Measurements from ENCODE around the gene RIPK3. TPM values are rescaled to one million over a fixed set of nuclear protein-coding genes. Genes with fewer than 3 reads are reported as not detected.
"Not testable (repeated sequence)": the region's sequence is repeated elsewhere in the genome, so short reads cannot be mapped to it uniquely, and the experiment has no call there.

Gene RIPK3
- total and polyA plus RNA-seq, 4 experiments from 2014 or later = 6.2 to 63.5 (median 39.8) TPM

GRCh38 chr14:24329736-24330135 lies 10.1 kb downstream of the RIPK3 start:
- peak; percentile 53 to 87 (median 63) for DNase-seq
- H3K36me3 ChIP-seq (ENCODE audit: insufficient read depth, low read length) = no peaks in the 10 kb centered on the region
- peak overlapping the region in 4 of 8 donors; percentile 21 to 57 (median 40) for H3K4me3 Mint-ChIP-seq
- peaks cover 5 to 7% of the 10 kb centered on the region in 2 donors for H3K27me3 Mint-ChIP-seq
- ChIA-PET POLR2A (ENCODE audit: partially characterized antibody) (interaction anchor here (0.6 to 6.8 kb wide), 9 partner anchors 17 to 110 kb away, joined by 3 to 75 read pairs (median 4); partner anchors contain the start of genes CIDEB, LTB4R, LTB4R2 and NOP9), CTCF (ENCODE audit: partially characterized antibody) (interaction anchor here (3.5 to 23.0 kb wide), 4 partner anchors 20 to 102 kb away, joined by 17 to 791 read pairs (median 140); partner anchors contain the start of genes CBLN3, CIDEB, KHNYN and LTB4R)
- H3K27ac ChIP-seq (ENCODE audit: low read depth, low read length) = no peak overlapping the region
- no peak overlapping the region for H3K4me3 ChIP-seq (ENCODE audit: low read length in 2 of 2)
- peaks cover 6% of the 10 kb centered on the region for H3K27me3 ChIP-seq (ENCODE audit: insufficient read depth, low read length)
- peaks cover 0 to 5% (median 0%) of the 10 kb centered on the region in 8 donors for H3K9me3 Mint-ChIP-seq
- H3K4me1 ChIP-seq (ENCODE audit: insufficient read depth, low read length) = peaks cover 63% of the 10 kb centered on the region
- no peaks in the 10 kb centered on the region for H3K36me3 Mint-ChIP-seq
- intact Hi-C loops (cut with micrococcal nuclease) = no loop called here
- H3K4me1 Mint-ChIP-seq = peaks cover 40 to 73% (median 56%) of the 10 kb centered on the region in 4 donors
- H3K9me3 ChIP-seq (ENCODE audit: control insufficient read depth in 1 of 2, low read length in 2 of 2) = no peaks in the 10 kb centered on the region
- peak overlapping the region; percentile 16 to 88 (median 73) for H3K27ac Mint-ChIP-seq

- H3K27me3 ChIP-seq (ENCODE audit: insufficient read depth, low read length) = peaks cover 5% of the 10 kb centered on the region
- Mint-ChIP-seq H3K27me3 (peaks cover 5% of the 10 kb centered on the region in 2 donors), H3K36me3 (no peaks in the 10 kb centered on the region), H3K27ac (peak overlapping the region; percentile 11 to 88 (median 79)), H3K9me3 (peaks cover 0 to 5% (median 0%) of the 10 kb centered on the region in 8 donors), H3K4me3 (peak overlapping the region in 2 of 8 donors; percentile 26 to 57), H3K4me1 (peaks cover 38 to 69% (median 54%) of the 10 kb centered on the region in 4 donors)
- no peaks in the 10 kb centered on the region for H3K36me3 ChIP-seq (ENCODE audit: insufficient read depth, low read length)
- ChIA-PET POLR2A (ENCODE audit: partially characterized antibody) (interaction anchor here (0.6 to 6.8 kb wide), 9 partner anchors 17 to 111 kb away, joined by 3 to 75 read pairs (median 4); partner anchors contain the start of genes CBLN3, CIDEB, KHNYN and LTB4R), CTCF (ENCODE audit: partially characterized antibody) (interaction anchor here (3.5 to 23.0 kb wide), 3 partner anchors 19 to 103 kb away, joined by 17 to 791 read pairs (median 232); partner anchors contain the start of genes CBLN3, CIDEB, KHNYN and LTB4R)
- no peak overlapping the region for H3K4me3 ChIP-seq (ENCODE audit: low read length in 2 of 2)
- DNase-seq = no peak
- intact Hi-C loops (cut with micrococcal nuclease) = no loop called here
- no peaks in the 10 kb centered on the region for H3K9me3 ChIP-seq (ENCODE audit: control insufficient read depth in 1 of 2, low read length in 2 of 2)
- H3K27ac ChIP-seq (ENCODE audit: low read depth, low read length) = no peak overlapping the region
- H3K4me1 ChIP-seq (ENCODE audit: insufficient read depth, low read length) = peaks cover 57% of the 10 kb centered on the region
Measured at GRCh38 chr14:24329073-24329663, 10.6 kb downstream of the RIPK3 start.

GRCh38 chr14:24327914-24328313 lies 11.9 kb downstream of the RIPK3 start:
- not testable (repeated sequence) for H3K27me3 Mint-ChIP-seq; H3K4me3 ChIP-seq (ENCODE audit: low read length in 2 of 2); H3K27me3 ChIP-seq (ENCODE audit: insufficient read depth, low read length); H3K36me3 ChIP-seq (ENCODE audit: insufficient read depth, low read length); H3K27ac ChIP-seq (ENCODE audit: low read depth, low read length); H3K36me3 Mint-ChIP-seq; H3K9me3 Mint-ChIP-seq; H3K9me3 ChIP-seq (ENCODE audit: control insufficient read depth in 1 of 2, low read length in 2 of 2)
- Mint-ChIP-seq H3K27ac (peak overlapping the region in 2 of 7 donors; percentile 33 to 86), H3K4me1 (peaks cover 34 to 63% (median 45%) of the 10 kb centered on the region in 4 donors), H3K4me3 (peak overlapping the region in 2 of 8 donors; percentile 4 to 29)
- CTCF ChIA-PET (ENCODE audit: partially characterized antibody) = interaction anchor here (1.6 to 23.0 kb wide), 4 partner anchors 18 to 104 kb away, joined by 4 to 791 read pairs (median 124); partner anchors contain the start of genes CBLN3, CIDEB, KHNYN and LTB4R
- peaks cover 45% of the 10 kb centered on the region for H3K4me1 ChIP-seq (ENCODE audit: insufficient read depth, low read length)
- intact Hi-C loops (cut with micrococcal nuclease) = loop anchor here (1.0 kb wide), 1 partner anchor 103 kb away; no protein-coding TSS in a partner anchor
- DNase-seq = peak in 1 of 5 donors; percentile 46
- POLR2A ChIA-PET (ENCODE audit: partially characterized antibody) = interaction anchor here (2.2 to 6.8 kb wide), 2 partner anchors 16 to 103 kb away, joined by 12 to 75 read pairs; partner anchors contain the start of genes LTB4R and LTB4R2

- H3K27ac Mint-ChIP-seq = peak overlapping the region in 4 of 7 donors; percentile 33 to 82 (median 77)
- intact Hi-C loops (cut with micrococcal nuclease) = no loop called here
Measured at GRCh38 chr14:24327303-24327702, 12.5 kb downstream of the RIPK3 start.

GRCh38 chr14:24325963-24326362 lies 13.8 kb downstream of the RIPK3 start:
- no peak overlapping the region for H3K27ac Mint-ChIP-seq
- H3K9me3 Mint-ChIP-seq = no peaks in the 10 kb centered on the region
- H3K4me1 Mint-ChIP-seq = peaks cover 21 to 45% (median 31%) of the 10 kb centered on the region in 4 donors
- Histone ChIP-seq H3K27ac (ENCODE audit: low read depth, low read length) (no peak overlapping the region), H3K4me1 (ENCODE audit: insufficient read depth, low read length) (peaks cover 26% of the 10 kb centered on the region), H3K9me3 (ENCODE audit: control insufficient read depth in 1 of 2, low read length in 2 of 2) (no peaks in the 10 kb centered on the region), H3K4me3 (ENCODE audit: low read length in 2 of 2) (no peak overlapping the region), H3K36me3 (ENCODE audit: insufficient read depth, low read length) (no peaks in the 10 kb centered on the region), H3K27me3 (ENCODE audit: insufficient read depth, low read length) (no peaks in the 10 kb centered on the region)
- DNase-seq = no peak
- peaks cover 0 to 1% of the 10 kb centered on the region in 2 donors for H3K27me3 Mint-ChIP-seq
- intact Hi-C loops (cut with micrococcal nuclease) = no loop called here
- ChIA-PET POLR2A (ENCODE audit: partially characterized antibody) (interaction anchor here (1.5 kb wide), 1 partner anchor 104 kb away, joined by 3 read pairs; the partner anchor contains the start of gene KHNYN), CTCF (ENCODE audit: partially characterized antibody) (interaction anchor here (1.7 to 23.0 kb wide), 3 partner anchors 15 to 106 kb away, joined by 6 to 791 read pairs (median 19); partner anchors contain the start of genes CBLN3, CIDEB, KHNYN and LTB4R)
- H3K36me3 Mint-ChIP-seq = no peaks in the 10 kb centered on the region
- H3K4me3 Mint-ChIP-seq = no peak overlapping the region

More at GRCh38 chr14:24327303-24327702, 12.5 kb downstream of the RIPK3 start:
- Histone ChIP-seq H3K4me3 (ENCODE audit: low read length in 2 of 2) (no peak overlapping the region), H3K27me3 (ENCODE audit: insufficient read depth, low read length) (no peaks in the 10 kb centered on the region), H3K9me3 (ENCODE audit: control insufficient read depth in 1 of 2, low read length in 2 of 2) (no peaks in the 10 kb centered on the region), H3K27ac (ENCODE audit: low read depth, low read length) (no peak overlapping the region), H3K4me1 (ENCODE audit: insufficient read depth, low read length) (peaks cover 39% of the 10 kb centered on the region), H3K36me3 (ENCODE audit: insufficient read depth, low read length) (no peaks in the 10 kb centered on the region)
- H3K9me3 Mint-ChIP-seq = no peaks in the 10 kb centered on the region
- peak overlapping the region in 2 of 8 donors; percentile 31 to 77 for H3K4me3 Mint-ChIP-seq
- H3K4me1 Mint-ChIP-seq = peaks cover 30 to 57% (median 41%) of the 10 kb centered on the region in 4 donors
- POLR2A ChIA-PET (ENCODE audit: partially characterized antibody) = interaction anchor here (1.2 to 1.5 kb wide), 4 partner anchors 17 to 103 kb away, joined by 3 read pairs; partner anchors contain the start of gene KHNYN
- H3K27me3 Mint-ChIP-seq = peaks cover 2 to 5% of the 10 kb centered on the region in 2 donors
- no peaks in the 10 kb centered on the region for H3K36me3 Mint-ChIP-seq
- DNase-seq = no peak
- CTCF ChIA-PET (ENCODE audit: partially characterized antibody) = interaction anchor here (1.2 to 23.0 kb wide), 5 partner anchors 17 to 219 kb away, joined by 4 to 791 read pairs (median 17); partner anchors contain the start of genes CBLN3, CIDEB, KHNYN and LTB4R

- H3K36me3 Mint-ChIP-seq = no peaks in the 10 kb centered on the region
- Histone ChIP-seq H3K4me3 (ENCODE audit: low read length in 2 of 2) (no peak overlapping the region), H3K4me1 (ENCODE audit: insufficient read depth, low read length) (peaks cover 25% of the 10 kb centered on the region), H3K27ac (ENCODE audit: low read depth, low read length) (no peak overlapping the region), H3K9me3 (ENCODE audit: control insufficient read depth in 1 of 2, low read length in 2 of 2) (no peaks in the 10 kb centered on the region), H3K27me3 (ENCODE audit: insufficient read depth, low read length) (no peaks in the 10 kb centered on the region), H3K36me3 (ENCODE audit: insufficient read depth, low read length) (no peaks in the 10 kb centered on the region)
- H3K4me1 Mint-ChIP-seq = peaks cover 18 to 36% (median 24%) of the 10 kb centered on the region in 4 donors
- ChIA-PET CTCF (ENCODE audit: partially characterized antibody) (interaction anchor here (1.7 to 23.0 kb wide), 4 partner anchors 8 to 107 kb away, joined by 6 to 791 read pairs (median 14); partner anchors contain the start of genes CBLN3, CIDEB, KHNYN and LTB4R), POLR2A (ENCODE audit: partially characterized antibody) (interaction anchor here (0.9 to 1.1 kb wide), 2 partner anchors 11 to 14 kb away, joined by 3 to 4 read pairs; partner anchors contain the start of gene LTB4R)
- intact Hi-C loops (cut with micrococcal nuclease) = no loop called here
- DNase-seq = no peak
- no peak overlapping the region for H3K4me3 Mint-ChIP-seq
- no peak overlapping the region for H3K27ac Mint-ChIP-seq
- H3K27me3 Mint-ChIP-seq = peaks cover 0 to 1% of the 10 kb centered on the region in 2 donors
- H3K9me3 Mint-ChIP-seq = no peaks in the 10 kb centered on the region
Measured at GRCh38 chr14:24325041-24325530, 14.7 kb downstream of the RIPK3 start.

Measured in CD4-positive, alpha-beta memory T cell (primary cell).